Measurements from ENCODE around the gene BAIAP3.

BAIAP3 gene

DNA sequence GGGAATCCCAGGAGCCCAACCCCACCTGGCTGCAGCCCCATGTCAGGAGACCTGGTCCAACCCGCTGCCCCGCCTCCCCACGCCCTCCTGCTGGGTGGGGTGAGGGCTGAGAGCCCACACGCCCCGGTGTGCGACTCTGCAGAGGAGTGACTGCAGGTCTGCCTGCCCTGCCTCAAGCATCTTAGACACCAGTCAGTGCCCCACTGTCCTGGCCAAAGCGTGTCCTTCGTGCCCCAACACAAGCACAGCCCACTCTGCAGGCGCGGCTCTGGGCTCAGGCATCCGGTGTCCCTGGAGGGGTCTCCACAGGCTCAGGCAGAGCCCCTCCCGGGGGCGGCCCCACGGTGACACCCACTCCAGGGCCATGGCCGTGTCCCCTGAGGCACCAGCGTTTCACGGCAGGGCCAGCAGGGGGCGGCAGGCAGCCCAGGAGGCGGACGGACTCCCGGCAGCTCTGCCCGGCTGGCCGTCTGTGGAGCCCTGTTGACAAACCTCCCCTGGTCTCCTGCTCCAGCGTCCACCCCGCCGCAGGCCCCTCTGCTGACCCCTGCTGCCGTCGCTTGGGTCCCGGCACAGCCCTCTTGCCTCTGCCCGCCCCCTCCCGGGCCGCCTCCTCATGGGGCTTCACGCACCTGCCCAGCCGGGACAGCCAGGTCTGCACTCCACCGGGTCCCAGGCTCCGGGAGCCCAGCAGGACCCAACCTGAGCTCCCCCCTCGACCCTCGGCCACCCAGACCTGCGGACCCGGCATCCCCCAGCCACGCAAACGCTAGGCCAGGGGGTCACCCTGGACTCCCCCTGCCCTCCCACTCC lies 32.6 kb upstream of the BAIAP3 start:
- DNase-seq (ENCODE audit: low spot score) = no peak
- Histone ChIP-seq H3K4me3 (peak overlapping the region; percentile 45), H3K27ac (no peak overlapping the region)
- peak; percentile 69 for TF ChIP-seq CTCF (IDR thresholded peaks at IDR 0.05)

GRCh38 chr16:1301562-1301961 lies 31.9 kb upstream of the BAIAP3 start:
- no peak overlapping the region for H3K27ac ChIP-seq
- no peak for TF ChIP-seq CTCF (IDR thresholded peaks at IDR 0.05)

DNA sequence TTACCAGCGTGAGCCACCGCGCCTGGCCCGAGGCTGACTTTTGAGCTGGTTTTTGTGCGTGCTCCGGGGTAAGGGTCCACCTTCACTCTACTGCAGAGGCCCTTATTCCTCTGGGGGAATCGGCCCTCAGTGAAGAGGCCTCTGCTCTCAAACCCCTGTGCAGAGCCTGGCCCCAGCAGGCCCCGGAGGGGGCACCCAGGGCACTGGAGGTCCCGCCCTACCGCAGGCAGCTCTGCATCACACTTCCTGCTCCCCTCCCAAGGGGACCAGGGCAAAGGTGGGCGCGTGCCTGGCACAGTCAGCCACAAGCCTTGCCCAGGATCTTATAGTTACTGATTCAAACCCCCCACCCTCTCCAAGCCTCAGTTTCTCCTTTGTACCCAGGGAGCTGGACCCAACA lies 27.6 kb upstream of the BAIAP3 start:
- Histone ChIP-seq H3K27ac (no peak overlapping the region), H3K4me3 (no peak overlapping the region)
- TF ChIP-seq CTCF (IDR thresholded peaks at IDR 0.05) = no peak
- no peak for DNase-seq (ENCODE audit: low spot score)

More at GRCh38 chr16:1301562-1301961, 31.9 kb upstream of the BAIAP3 start:
- H3K4me3 ChIP-seq = no peak overlapping the region
- no peak for DNase-seq (ENCODE audit: low spot score)

DNA sequence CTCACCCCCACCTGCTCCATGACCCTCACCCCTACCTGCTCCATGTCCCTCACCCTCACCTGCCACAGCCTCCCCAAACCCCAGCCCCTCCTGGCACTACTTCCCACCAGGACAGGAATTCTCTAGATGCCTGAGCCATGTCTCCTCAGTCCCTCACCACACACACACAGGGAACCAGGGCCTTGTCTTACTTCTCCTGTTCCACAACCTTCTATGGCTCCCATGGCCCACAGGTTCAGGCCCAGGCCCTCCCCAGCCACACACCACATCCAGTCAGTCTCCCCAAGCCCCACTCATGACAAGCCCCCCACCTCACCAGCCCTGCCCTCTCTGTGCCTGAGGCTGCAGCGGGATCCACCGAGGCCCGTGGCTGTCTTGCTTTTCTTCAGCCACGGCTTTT lies 27.1 kb upstream of the BAIAP3 start:
- no peak for TF ChIP-seq CTCF (IDR thresholded peaks at IDR 0.05)
- no peak for DNase-seq (ENCODE audit: low spot score)
- Histone ChIP-seq H3K27ac (no peak overlapping the region), H3K4me3 (no peak overlapping the region)

DNA sequence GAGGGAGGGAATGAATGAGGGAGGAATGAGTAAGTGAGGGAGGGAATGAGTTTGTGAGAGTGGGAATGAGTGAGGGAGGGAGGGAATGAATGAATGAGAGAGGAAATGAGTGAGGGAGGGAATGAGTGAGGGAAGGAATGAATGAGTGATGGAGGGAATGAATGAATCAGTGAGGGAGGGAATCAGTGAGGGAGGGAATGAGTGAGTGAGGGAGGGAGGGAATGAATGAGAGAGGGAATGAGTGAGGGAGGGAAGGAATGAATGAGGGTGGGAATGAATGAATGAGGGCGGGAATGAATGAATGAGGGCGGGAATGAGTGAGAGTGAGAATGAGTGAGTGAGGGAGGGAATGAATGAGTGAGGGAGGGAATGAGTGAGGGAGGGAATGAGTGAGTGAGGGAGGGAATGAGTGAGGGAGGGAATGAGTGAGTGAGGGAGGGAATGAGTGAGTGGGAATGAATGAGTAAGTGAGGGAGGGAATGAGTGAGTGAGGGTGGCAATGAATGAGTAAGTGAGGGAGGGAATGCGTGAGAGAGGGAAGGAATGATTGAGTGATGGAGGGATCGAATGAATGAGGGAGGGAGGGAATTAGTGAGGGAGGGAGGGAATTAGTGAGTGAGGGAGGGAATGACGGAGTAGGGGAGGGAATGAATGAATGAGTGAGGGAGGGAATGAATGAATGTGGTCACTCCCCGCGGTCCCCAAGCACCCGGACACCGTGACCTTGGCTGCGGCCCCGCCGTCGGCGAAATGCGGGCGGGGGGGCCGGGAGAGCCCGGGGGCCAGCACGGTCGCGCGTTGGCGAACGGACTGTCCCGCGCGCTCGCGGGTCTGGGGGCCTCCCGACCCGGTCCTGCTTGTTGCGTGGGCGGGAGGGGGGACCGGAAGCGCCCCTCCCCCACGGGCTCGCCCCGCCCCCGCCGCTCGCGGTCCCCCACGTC lies 25.1 kb upstream of the BAIAP3 start:
- peak overlapping the region; percentile 78 for H3K4me3 ChIP-seq
- DNase-seq (ENCODE audit: low spot score) = no peak
- TF ChIP-seq CTCF (IDR thresholded peaks at IDR 0.05) = no peak
- H3K27ac ChIP-seq = peak overlapping the region; percentile 96 to 97

DNA sequence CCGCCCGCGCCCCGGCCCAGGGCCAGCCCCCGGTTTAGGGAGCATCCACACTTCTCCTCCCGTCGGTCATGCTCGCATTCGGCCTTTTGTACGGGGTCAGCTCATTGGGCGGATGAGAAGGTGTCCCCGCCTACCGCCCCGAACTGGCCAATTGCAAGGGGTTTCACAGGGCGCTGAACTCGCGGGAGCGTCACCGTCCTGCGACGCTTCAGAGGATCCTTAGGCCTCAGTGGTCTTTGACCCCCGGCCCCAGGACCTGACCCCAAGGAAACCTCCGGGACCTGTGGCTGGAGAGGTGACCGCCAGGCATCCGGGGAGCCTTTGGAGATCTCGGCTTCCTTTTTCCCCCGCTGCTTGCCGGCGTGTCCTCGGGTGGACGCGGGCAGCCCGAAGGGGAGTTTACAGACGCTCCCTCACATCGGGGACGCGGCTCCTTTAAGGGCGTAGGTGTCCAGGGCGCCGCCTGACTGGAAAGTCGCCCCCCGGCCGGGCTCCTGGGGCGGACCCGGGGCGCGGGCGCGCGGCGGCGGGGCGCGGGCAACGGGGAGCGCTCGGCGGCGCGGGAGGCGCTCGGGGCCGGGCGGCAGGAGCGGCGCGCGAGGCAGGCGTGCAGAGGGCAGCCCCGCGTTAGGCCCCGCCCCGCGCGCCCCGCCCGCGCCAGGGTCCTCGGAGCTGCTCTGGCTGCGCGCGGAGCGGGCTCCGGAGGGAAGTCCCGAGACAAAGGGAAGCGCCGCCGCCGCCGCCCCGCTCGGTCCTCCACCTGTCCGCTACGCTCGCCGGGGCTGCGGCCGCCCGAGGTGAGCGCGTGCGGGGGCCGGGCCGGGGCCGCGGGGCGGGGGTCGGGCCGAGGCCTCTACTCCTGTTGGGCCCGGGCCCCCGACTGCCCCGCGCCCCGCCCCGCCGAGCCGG lies 24.2 kb upstream of the BAIAP3 start, which contains the start of gene UBE2I:
UBE2I (plus strand) TSS at position 660 of the 909 bp plus-strand sequence. CDS start 4,395 bp downstream, outside the sequence.
- DNase-seq (ENCODE audit: low spot score) = peak; percentile 98
- H3K4me3 ChIP-seq = peak within 1 kb of the TSS; percentile 78
- TF ChIP-seq CTCF (IDR thresholded peaks at IDR 0.05) = no peak
- peak within 1 kb of the TSS; percentile 96 to 97 for H3K27ac ChIP-seq
